H1 (cell line): Measurements from ENCODE around the gene SAMD14. TPM values are rescaled to one million over a fixed set of nuclear protein-coding genes. Genes with fewer than 3 reads are reported as not detected.

Source experiments
- CHD7 ChIP-seq: fragments of 300-600 bp; sonication (generic); IDR thresholded peaks from 2 replicates; pipeline ENCODE4 v1.7.1; 2012; ENCODE audit warnings: low read length, moderate library complexity, mild to moderate bottlenecking, inconsistent platforms; ENCODE audit not compliant: insufficient replicate concordance
- CREB1 ChIP-seq: IDR thresholded peaks from 2 replicates; pipeline ENCODE4 v1.6.1; 2012; ENCODE audit warnings: inconsistent platforms
- SAP30 ChIP-seq: fragments of 300-600 bp; sonication (generic); IDR thresholded peaks from 2 replicates; pipeline ENCODE4 v1.7.1; 2012; ENCODE audit warnings: low read length, moderate library complexity, mild to moderate bottlenecking, inconsistent platforms; ENCODE audit not compliant: insufficient read depth, insufficient replicate concordance
- polyA plus RNA-seq, 7 experiments: library from polyadenylated mRNA; depleted of rRNA in 3 of 7; stranded (reverse) in 5 of 7; unstranded in 2 of 7; fragments of >200 nt in 5 of 7; fragments of 200-250 nt in 2 of 7; gene quantifications; 1 replicate in 5 of 7; 2 replicates in 1 of 7; 4 replicates in 1 of 7; pipeline versions ENCODE4 v1.2.1 to v1.2.3, GENCODE V29; 2011 to 2013; ENCODE audit warnings: missing spikeins in 2 of 7, mixed read lengths in 2 of 7
- total RNA-seq: library from RNA; stranded (reverse); fragmentation: NEBNext Ultra II Directional; extraction: Animal tissue kit (Norgen Biotek cat#: 25700); gene quantifications from 2 replicates; pipeline ENCODE4 v1.2.1, GENCODE V29; 2021

SAMD14 gene
- total and polyA plus RNA-seq, 2 of the 8 experiments (the other 6 are each of a cell fraction or from before 2014, with no cell fraction given): 5.7 to 5.8 TPM

DNA sequence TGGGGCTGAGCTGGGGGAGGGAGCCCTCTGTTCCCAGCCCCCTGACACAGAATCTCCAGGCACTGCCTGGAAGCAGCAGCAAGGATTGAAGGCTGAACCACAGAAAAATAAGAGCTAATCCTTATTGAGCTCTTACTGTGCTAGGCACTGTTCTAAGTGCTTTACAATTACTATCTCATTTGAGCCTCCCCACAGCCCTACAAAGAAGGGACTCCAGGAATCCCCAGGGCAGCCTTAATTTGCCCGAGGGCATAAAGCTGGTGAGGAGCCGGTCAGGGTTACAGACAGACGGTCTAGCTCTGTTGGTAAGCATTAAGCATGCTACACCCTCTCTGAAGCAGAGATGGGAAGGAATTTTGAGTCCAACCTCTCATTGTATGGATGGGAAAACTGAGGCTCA lies 7.0 kb downstream of the SAMD14 start (continued):
- TF ChIP-seq CHD7: no peak
- TF ChIP-seq CREB1: no peak
- no peak for TF ChIP-seq SAP30
